CD14-positive monocyte (primary cell): ENCODE data around the gene MAB21L3. TPM values are rescaled to one million over a fixed set of nuclear protein-coding genes. Genes with fewer than 3 reads are reported as not detected.

Experiments used
- DNase-seq, 3 donors: peaks; one replicate each; pipeline ENCODE4 v3.0.0-alpha.2; 2011 to 2022
- H2AFZ ChIP-seq: 2 replicates; pipeline ENCODE4 v1.6.0; 2012; ENCODE audit warnings: mild to moderate bottlenecking, low read depth, low read length, inconsistent platforms; ENCODE audit not compliant: insufficient read depth, poor library complexity, severe bottlenecking
- H3K27ac ChIP-seq, 2 donors: 1 replicate in 1 of 2; 2 replicates in 1 of 2; pipeline ENCODE4 v1.5.1; 2012 to 2013; ENCODE audit warnings: low read length in 2 of 2, control low read depth in 1 of 2, inconsistent platforms in 1 of 2, low read depth in 1 of 2, mild to moderate bottlenecking in 1 of 2
- H3K27me3 ChIP-seq, 2 donors: one replicate each; pipeline versions ENCODE4 v1.6.0 to v1.6.1; 2011 to 2013; ENCODE audit warnings: low read length in 2 of 2; ENCODE audit not compliant: control insufficient read depth in 2 of 2, insufficient read depth in 2 of 2
- H3K36me3 ChIP-seq, 2 donors: replicated peaks in 1 of 2; 1 replicate in 1 of 2; 2 replicates in 1 of 2; pipeline versions ENCODE4 v1.5.1 to v1.6.1; 2012 to 2013; ENCODE audit warnings: low read length in 2 of 2, control low read depth in 1 of 2, inconsistent platforms in 1 of 2, mild to moderate bottlenecking in 1 of 2; ENCODE audit not compliant: insufficient read depth in 2 of 2, control insufficient read depth in 1 of 2
- H3K4me1 ChIP-seq, 2 donors: 1 replicate in 1 of 2; 2 replicates in 1 of 2; pipeline versions ENCODE4 v1.5.1 to v1.6.1; 2012 to 2013; ENCODE audit warnings: low read length in 2 of 2, control low read depth in 1 of 2, inconsistent platforms in 1 of 2, mild to moderate bottlenecking in 1 of 2, moderate library complexity in 1 of 2; ENCODE audit not compliant: insufficient read depth in 2 of 2, control insufficient read depth in 1 of 2
- H3K4me2 ChIP-seq: replicated peaks from 2 replicates; pipeline ENCODE3; 2012; ENCODE audit warnings: low read length, moderate library complexity, mild to moderate bottlenecking; ENCODE audit not compliant: poor library complexity, severe bottlenecking; ENCODE audit errors: extremely low read depth
- H3K4me3 ChIP-seq, 3 experiments: fragments of 200-600 bp in 1 of 3; sonication (generic) in 1 of 3; replicated peaks in 1 of 3; 1 replicate in 2 of 3; 2 replicates in 1 of 3; pipeline ENCODE4 v1.5.1; 2011 to 2013; ENCODE audit warnings: low read length in 3 of 3, mild to moderate bottlenecking in 3 of 3, control low read depth in 2 of 3, low read depth in 2 of 3, inconsistent platforms in 1 of 3, moderate library complexity in 1 of 3
- H3K79me2 ChIP-seq: 2 replicates; pipeline ENCODE4 v1.6.0; 2012; ENCODE audit warnings: mild to moderate bottlenecking, control low read depth, inconsistent platforms, low read length, moderate library complexity; ENCODE audit not compliant: insufficient read depth
- H3K9ac ChIP-seq: 2 replicates; pipeline ENCODE4 v1.6.0; 2017; ENCODE audit warnings: low read length, mild to moderate bottlenecking; ENCODE audit not compliant: insufficient read depth, poor library complexity, severe bottlenecking
- H3K9me3 ChIP-seq, 2 donors: replicated peaks in 1 of 2; 1 replicate in 1 of 2; 2 replicates in 1 of 2; pipeline versions ENCODE4 v1.5.1 to v1.6.1; 2012 to 2013; ENCODE audit warnings: low read length in 2 of 2, control low read depth in 1 of 2; ENCODE audit not compliant: control insufficient read depth in 1 of 2, insufficient read depth in 1 of 2
- H4K20me1 ChIP-seq: 2 replicates; pipeline ENCODE4 v1.6.0; 2012; ENCODE audit warnings: mild to moderate bottlenecking, low read length, control low read depth, moderate library complexity; ENCODE audit not compliant: insufficient read depth
- H3K27ac Mint-ChIP-seq, 7 donors: one replicate each; pipeline ENCODE4 v1.8.0; 2020; ENCODE audit warnings: mild to moderate bottlenecking in 7 of 7, mixed read lengths in 7 of 7, moderate library complexity in 6 of 7, inconsistent platforms in 2 of 7
- H3K27me3 Mint-ChIP-seq, 3 donors: one replicate each; pipeline ENCODE4 v1.8.0; 2021 to 2022; ENCODE audit warnings: low read depth in 3 of 3, mild to moderate bottlenecking in 3 of 3, mixed read lengths in 3 of 3, moderate library complexity in 3 of 3, inconsistent platforms in 1 of 3
- H3K36me3 Mint-ChIP-seq, 2 donors: one replicate each; pipeline ENCODE4 v1.8.0; 2020; ENCODE audit warnings: mixed read lengths in 2 of 2, inconsistent platforms in 1 of 2, mild to moderate bottlenecking in 1 of 2
- H3K4me1 Mint-ChIP-seq: one replicate; pipeline ENCODE4 v1.8.0; 2020; ENCODE audit warnings: mild to moderate bottlenecking, mixed read lengths
- H3K4me3 Mint-ChIP-seq, 2 donors: one replicate each; pipeline ENCODE4 v1.8.0; 2020; ENCODE audit warnings: mild to moderate bottlenecking in 2 of 2, mixed read lengths in 2 of 2, moderate library complexity in 1 of 2
- H3K9me3 Mint-ChIP-seq, 7 donors: one replicate each; pipeline ENCODE4 v1.8.0; 2020 to 2022; ENCODE audit warnings: mixed read lengths in 7 of 7, mild to moderate bottlenecking in 6 of 7, moderate library complexity in 6 of 7, inconsistent platforms in 2 of 7
- WGBS: methylation state at CpG from one replicate; pipeline ENCODE4 v1.1.5; 2013; ENCODE audit warnings: missing lambda C conversion rate; ENCODE audit not compliant: insufficient coverage; 5-methylcytosine and 5-hydroxymethylcytosine counted together
- intact Hi-C, 2 donors: fragments of 100-400 bp; cut with micrococcal nuclease; formaldehyde crosslinking; loops; one replicate each; pipeline versions ENCODE4 v1.15.0 to v1.15.1; 2023
- polyA plus RNA-seq, 3 donors: library from polyadenylated mRNA; depleted of rRNA in 1 of 3; unstranded in 2 of 3; stranded (reverse) in 1 of 3; fragments of 300-500 nt in 2 of 3; fragments of >200 nt in 1 of 3; fragmentation: Illumina TruSeq in 2 of 3; gene quantifications; 1 replicate in 2 of 3; 2 replicates in 1 of 3; pipeline ENCODE4 v1.2.3, GENCODE V29; 2012 to 2021
- TF ChIP-seq, protein P1 (sequence below): fragments of 200-600 bp; IDR thresholded peaks from one replicate; pipeline ENCODE4 v1.8.0; 2022; ENCODE audit warnings: antibody characterized with exemption, mild to moderate bottlenecking

The MAB21L3 gene
- polyA plus RNA-seq, 3 donors, result 0.44 TPM; not detected in 2

DNA sequence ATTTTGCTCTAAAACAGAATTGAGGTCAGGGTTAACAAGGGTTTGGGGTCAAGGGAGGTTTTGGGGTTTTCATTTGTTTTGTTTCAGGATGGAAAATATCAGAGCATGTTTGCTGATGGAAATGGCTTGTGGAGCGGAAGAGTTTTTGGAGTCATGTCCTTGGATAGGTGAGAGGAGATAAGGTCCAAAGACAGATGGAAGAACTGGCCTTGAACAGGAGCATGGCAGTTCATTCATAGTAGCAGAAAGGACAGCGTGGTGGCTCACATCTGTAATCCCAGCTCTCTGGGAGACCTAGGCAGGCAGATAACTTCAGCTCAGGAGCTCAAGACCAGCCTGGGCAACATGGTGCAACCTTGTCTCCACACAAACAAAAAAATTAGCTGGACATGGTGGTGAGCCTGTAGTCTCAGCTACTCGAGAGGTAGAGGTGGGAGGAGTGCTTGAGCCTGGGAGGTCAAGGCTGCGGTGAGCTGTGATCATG is 65.1 kb downstream of the MAB21L3 start:
- DNase-seq, result no peak
- no peaks in the 10 kb centered on the region for H3K9me3 ChIP-seq
- Mint-ChIP-seq H3K4me3 (no peak overlapping the region), H3K36me3 (no peaks in the 10 kb centered on the region), H3K27me3 (peaks cover 0 to 6% (median 2%) of the 10 kb centered on the region in 3 donors), H3K27ac (no peak overlapping the region), H3K4me1 (no peaks in the 10 kb centered on the region), H3K9me3 (peaks cover 0 to 2% (median 0%) of the 10 kb centered on the region in 7 donors)
- H3K9ac ChIP-seq, result no peak overlapping the region
- intact Hi-C loops, result loop anchor here in 1 of 2 donors (10.0 kb wide), 1 partner anchor 178 kb away; no protein-coding TSS in a partner anchor
- no peaks in the 10 kb centered on the region for H3K27me3 ChIP-seq
- H3K4me3 ChIP-seq, result no peak overlapping the region
- 96% methylated on average over 4 of the region's 4 CpGs for WGBS
- TF ChIP-seq, protein P1, sequence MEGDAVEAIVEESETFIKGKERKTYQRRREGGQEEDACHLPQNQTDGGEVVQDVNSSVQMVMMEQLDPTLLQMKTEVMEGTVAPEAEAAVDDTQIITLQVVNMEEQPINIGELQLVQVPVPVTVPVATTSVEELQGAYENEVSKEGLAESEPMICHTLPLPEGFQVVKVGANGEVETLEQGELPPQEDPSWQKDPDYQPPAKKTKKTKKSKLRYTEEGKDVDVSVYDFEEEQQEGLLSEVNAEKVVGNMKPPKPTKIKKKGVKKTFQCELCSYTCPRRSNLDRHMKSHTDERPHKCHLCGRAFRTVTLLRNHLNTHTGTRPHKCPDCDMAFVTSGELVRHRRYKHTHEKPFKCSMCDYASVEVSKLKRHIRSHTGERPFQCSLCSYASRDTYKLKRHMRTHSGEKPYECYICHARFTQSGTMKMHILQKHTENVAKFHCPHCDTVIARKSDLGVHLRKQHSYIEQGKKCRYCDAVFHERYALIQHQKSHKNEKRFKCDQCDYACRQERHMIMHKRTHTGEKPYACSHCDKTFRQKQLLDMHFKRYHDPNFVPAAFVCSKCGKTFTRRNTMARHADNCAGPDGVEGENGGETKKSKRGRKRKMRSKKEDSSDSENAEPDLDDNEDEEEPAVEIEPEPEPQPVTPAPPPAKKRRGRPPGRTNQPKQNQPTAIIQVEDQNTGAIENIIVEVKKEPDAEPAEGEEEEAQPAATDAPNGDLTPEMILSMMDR, result no peak
- H3K4me1 ChIP-seq, result no peaks in the 10 kb centered on the region
- no peak overlapping the region for H3K4me2 ChIP-seq
- H3K79me2 ChIP-seq, result no peaks in the 10 kb centered on the region
- H4K20me1 ChIP-seq, result no peaks in the 10 kb centered on the region
- no peaks in the 10 kb centered on the region for H3K36me3 ChIP-seq
- H3K27ac ChIP-seq, result no peak overlapping the region
- H2AFZ ChIP-seq, result no peak overlapping the region

GRCh38 chr1:116177861-116178260 is 66.7 kb downstream of the MAB21L3 start:
- H3K27ac ChIP-seq, result no peak overlapping the region
- TF ChIP-seq, protein P1, result no peak
- no peaks in the 10 kb centered on the region for H3K36me3 ChIP-seq
- peaks cover 0 to 2% (median 0%) of the 10 kb centered on the region in 7 donors for H3K9me3 Mint-ChIP-seq
- H3K9me3 ChIP-seq, result no peaks in the 10 kb centered on the region
- no peaks in the 10 kb centered on the region for H3K36me3 Mint-ChIP-seq
- H3K79me2 ChIP-seq, result no peaks in the 10 kb centered on the region
- H3K4me3 Mint-ChIP-seq, result no peak overlapping the region
- DNase-seq, result no peak
- no peaks in the 10 kb centered on the region for H4K20me1 ChIP-seq
- H3K4me1 Mint-ChIP-seq, result no peaks in the 10 kb centered on the region
- H3K27ac Mint-ChIP-seq, result no peak overlapping the region
- no peak overlapping the region for H3K4me3 ChIP-seq
- H2AFZ ChIP-seq, result no peak overlapping the region
- H3K27me3 Mint-ChIP-seq, result peaks cover 2 to 12% (median 7%) of the 10 kb centered on the region in 3 donors
- no peak overlapping the region for H3K4me2 ChIP-seq
- intact Hi-C loops, result loop anchor here in 1 of 2 donors (10.0 kb wide), 1 partner anchor 177 kb away; no protein-coding TSS in a partner anchor
- no peak overlapping the region for H3K9ac ChIP-seq
- WGBS, result 93% methylated on average over 2 of the region's 3 CpGs
- H3K27me3 ChIP-seq, result no peaks in the 10 kb centered on the region
- H3K4me1 ChIP-seq, result no peaks in the 10 kb centered on the region
